ENCODE measurements around the gene ZNF385B.

GRCh38 chr2:179417436-179417949, 443.9 kb downstream of the ZNF385B start:
- TF ChIP-seq EZH2 (optimal IDR thresholded peaks at IDR 0.05; ENCODE audit: low read depth, low read length): no peak
- TF ChIP-seq EZH2phosphoT487 (IDR thresholded peaks at IDR 0.05; ENCODE audit: low read length): no peak

Data from MM.1S (cell line).